ENCODE data around the gene SLIT3.

SLIT3 gene

GRCh38 chr5:168869615-168870227 is 431.2 kb downstream of the SLIT3 start:
- DNase-seq (ENCODE audit: low read depth): no peak
- no peak for TF ChIP-seq CTCF (conservative IDR thresholded peaks at IDR 0.05; ENCODE audit: low read depth, low read length)
- H3K4me3 ChIP-seq (ENCODE audit: low read length): no peak overlapping the region

DNA sequence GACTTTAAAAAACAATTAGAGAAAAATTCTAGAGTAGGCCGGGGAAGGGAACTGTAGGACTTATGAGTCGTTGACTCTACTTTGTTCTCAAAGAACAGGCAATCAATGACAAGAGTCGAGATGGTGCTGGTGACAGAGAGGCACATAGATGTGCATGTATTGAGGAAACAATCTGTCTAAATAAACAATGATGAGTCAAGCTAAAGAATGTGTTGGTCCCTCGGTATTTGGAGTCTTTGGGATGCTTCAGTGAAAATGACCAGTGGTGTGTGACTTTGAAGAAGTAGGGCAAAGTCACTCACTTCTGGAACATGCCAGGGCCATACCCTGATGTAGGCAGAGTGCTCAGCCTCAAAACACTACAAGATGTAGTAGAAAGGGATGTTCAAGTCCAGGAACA is 433.7 kb downstream of the SLIT3 start:
- DNase-seq (ENCODE audit: low read depth): no peak
- no peak for TF ChIP-seq CTCF (conservative IDR thresholded peaks at IDR 0.05; ENCODE audit: low read depth, low read length)
- H3K4me3 ChIP-seq (ENCODE audit: low read length): no peak overlapping the region

DNA sequence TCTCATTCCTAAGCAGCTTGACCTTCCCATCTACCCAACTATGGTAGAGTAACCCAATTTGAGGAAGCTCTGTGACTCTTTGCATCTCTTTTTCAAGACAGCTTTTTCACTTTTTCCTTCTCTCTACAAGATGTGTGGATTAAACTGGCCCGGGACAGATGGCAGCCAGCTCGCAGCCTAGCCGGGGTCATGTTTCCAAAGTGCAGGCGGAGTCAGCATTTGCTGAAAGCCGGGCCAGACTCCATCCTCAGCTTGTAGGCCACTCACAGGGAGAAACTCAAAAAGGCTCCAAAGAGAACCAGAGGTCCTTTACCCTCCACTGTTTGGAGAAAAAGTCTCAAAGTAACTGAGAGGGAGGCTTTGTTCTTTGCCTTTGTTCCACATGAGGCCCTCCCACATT is 435.0 kb downstream of the SLIT3 start:
- TF ChIP-seq CTCF (conservative IDR thresholded peaks at IDR 0.05; ENCODE audit: low read depth, low read length): no peak
- H3K4me3 ChIP-seq (ENCODE audit: low read length): no peak overlapping the region
- no peak for DNase-seq (ENCODE audit: low read depth)

DNA sequence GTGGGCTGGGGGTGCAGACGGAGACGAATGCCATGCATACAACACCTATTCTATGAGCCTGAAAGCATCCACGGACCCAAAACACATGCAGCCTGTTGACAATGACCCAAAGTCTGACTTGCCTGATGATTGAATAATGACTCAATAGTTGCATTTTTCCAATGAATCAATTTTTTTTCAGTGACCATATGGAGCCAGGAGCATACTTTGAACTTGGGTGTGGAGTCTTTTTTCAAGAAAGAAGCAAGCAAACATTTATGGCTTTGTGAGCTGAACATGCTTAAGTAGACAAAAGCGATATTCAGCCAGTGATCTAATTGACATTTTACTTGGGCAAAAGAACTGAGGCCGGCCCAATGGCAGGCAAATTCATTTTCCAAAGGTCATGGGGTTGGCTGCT is 437.9 kb downstream of the SLIT3 start:
- no peak for DNase-seq (ENCODE audit: low read depth)
- TF ChIP-seq CTCF (conservative IDR thresholded peaks at IDR 0.05; ENCODE audit: low read depth, low read length): no peak
- no peak overlapping the region for H3K4me3 ChIP-seq (ENCODE audit: low read length)

DNA sequence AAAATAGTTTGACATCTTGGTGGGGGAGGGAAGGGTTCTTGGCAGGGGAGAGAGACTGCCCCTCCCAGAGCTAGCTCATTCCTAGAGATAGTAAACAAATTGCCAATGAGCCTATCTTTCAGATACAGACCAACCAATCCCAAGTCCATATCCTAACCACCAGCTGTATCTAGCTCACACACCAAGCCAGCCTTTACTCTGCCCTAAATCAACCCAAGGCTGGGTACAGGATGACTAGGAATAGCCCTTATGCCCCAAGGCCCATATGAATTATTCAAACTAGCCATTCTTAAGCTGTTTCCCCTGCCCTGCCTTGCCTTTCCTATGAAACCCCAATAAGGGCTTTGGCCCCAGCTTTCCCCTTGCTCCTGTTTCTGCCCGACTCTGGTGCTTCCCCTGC is 440.4 kb downstream of the SLIT3 start:
- no peak overlapping the region for H3K4me3 ChIP-seq (ENCODE audit: low read length)
- TF ChIP-seq CTCF (conservative IDR thresholded peaks at IDR 0.05; ENCODE audit: low read depth, low read length): no peak
- no peak for DNase-seq (ENCODE audit: low read depth)

DNA sequence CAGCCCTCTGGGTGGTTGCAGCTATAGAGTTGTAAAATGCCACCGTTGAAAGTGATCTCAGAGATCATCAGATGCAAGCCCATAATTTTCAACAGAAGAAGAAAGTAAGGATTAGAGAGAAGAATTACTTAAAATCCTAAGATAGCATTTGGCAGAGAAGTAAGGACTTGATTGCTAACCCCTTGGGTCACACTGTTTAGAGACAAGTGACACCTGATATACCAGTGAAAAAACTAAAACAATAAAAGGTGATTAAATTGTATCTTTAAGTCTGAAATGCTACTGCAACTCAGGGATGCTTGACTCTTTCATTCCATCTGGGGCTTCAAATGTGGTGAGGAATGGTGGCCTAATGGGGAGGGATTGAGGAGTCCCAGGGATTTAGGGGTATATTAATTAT is 440.9 kb downstream of the SLIT3 start:
- no peak overlapping the region for H3K4me3 ChIP-seq (ENCODE audit: low read length)
- TF ChIP-seq CTCF (conservative IDR thresholded peaks at IDR 0.05; ENCODE audit: low read depth, low read length): no peak
- no peak for DNase-seq (ENCODE audit: low read depth)

DNA sequence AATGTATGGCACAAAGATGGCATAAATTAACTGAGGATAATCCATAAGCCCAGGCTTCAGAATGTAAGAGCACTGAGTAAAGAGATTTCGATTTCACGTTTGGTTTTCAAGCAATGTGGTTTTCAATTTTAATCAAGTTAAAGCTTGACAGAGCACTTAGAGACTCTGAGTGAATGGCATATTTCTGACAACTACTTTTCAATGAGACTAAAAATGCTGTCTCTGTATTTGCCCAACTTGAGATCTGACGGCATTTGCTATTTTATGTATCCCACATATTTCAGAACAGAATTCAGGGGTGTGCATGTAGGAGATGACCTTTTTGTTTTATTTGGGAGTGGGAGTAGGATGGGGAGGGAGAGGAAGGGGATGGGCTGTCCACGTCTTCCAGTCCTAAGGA is 441.5 kb downstream of the SLIT3 start:
- DNase-seq (ENCODE audit: low read depth): no peak
- H3K4me3 ChIP-seq (ENCODE audit: low read length): no peak overlapping the region
- no peak for TF ChIP-seq CTCF (conservative IDR thresholded peaks at IDR 0.05; ENCODE audit: low read depth, low read length)

Measured in retinal pigment epithelial cell (primary cell).